Psoas muscle (tissue), 8 donors: Measurements from ENCODE around the gene ARPC1A. TPM values are rescaled to one million over a fixed set of nuclear protein-coding genes. Genes with fewer than 3 reads are reported as not detected.

Source experiments
- ATAC-seq, 4 donors: fragments of 200-7000 bp; cut with Tn5 transposase; one replicate each; pipeline ENCODE4 v1.9.1; 2020; ENCODE audit warnings: moderate library complexity in 3 of 4, mild to moderate bottlenecking in 2 of 4
- DNase-seq, 2 donors: peaks; one replicate each; pipeline ENCODE4 v3.0.0-alpha.2; 2020
- H3K27ac ChIP-seq: fragments of 200-600 bp; one replicate; pipeline ENCODE4 v1.8.0; 2022
- H3K27me3 ChIP-seq, 3 donors: fragments of 200-600 bp in 1 of 3; one replicate each; pipeline versions ENCODE4 v1.6.1 to v1.8.0; 2013 to 2022; ENCODE audit warnings: low read length in 2 of 3, mild to moderate bottlenecking in 2 of 3, moderate library complexity in 1 of 3; ENCODE audit not compliant: insufficient read depth in 3 of 3
- H3K36me3 ChIP-seq, 2 donors: fragments of 200-600 bp in 1 of 2; one replicate each; pipeline versions ENCODE4 v1.6.1 to v1.8.0; 2013 to 2022; ENCODE audit warnings: low read depth in 1 of 2, mild to moderate bottlenecking in 1 of 2, moderate library complexity in 1 of 2; ENCODE audit not compliant: insufficient read depth in 1 of 2
- H3K4me1 ChIP-seq: fragments of 200-600 bp; one replicate; pipeline ENCODE4 v1.8.0; 2022
- H3K4me3 ChIP-seq: fragments of 200-600 bp; one replicate; pipeline ENCODE4 v1.8.0; 2022; ENCODE audit warnings: mild to moderate bottlenecking
- H3K9me3 ChIP-seq: fragments of 200-600 bp; one replicate; pipeline ENCODE4 v1.8.0; 2022
- CTCF ChIP-seq: fragments of 200-600 bp; IDR thresholded peaks from one replicate; pipeline ENCODE4 v1.8.0; 2022; ENCODE audit warnings: antibody characterized with exemption
- whole genome bisulfite sequencing, 3 donors: extraction: QIAGEN DNeasy Blood & Tissue Kit; methylation state at CpG; one replicate each; pipeline versions ENCODE4 v1.1.6 to v1.1.7; 2013; 5-methylcytosine and 5-hydroxymethylcytosine counted together
- intact Hi-C, 2 donors: fragments of 100-400 bp; cut with DNase I; formaldehyde crosslinking; loops; one replicate each; pipeline versions ENCODE4 v1.11.0 to v1.14.2; 2022
- polyA plus RNA-seq, 3 donors: library from polyadenylated mRNA; stranded (reverse); fragments of 200-250 nt; gene quantifications; one replicate each; pipeline ENCODE4 v1.2.3, GENCODE V29; 2013
- total RNA-seq, 4 donors: library from RNA; stranded (reverse); fragmentation: NEBNext Ultra II Directional in 2 of 4; extraction: Animal tissue kit (Norgen Biotek cat#: 25700) in 2 of 4; gene quantifications; one replicate each; pipeline versions ENCODE4 v1.2.1 to v1.2.4, GENCODE V29; 2021 to 2023
- donor health status: healthy with polysubstance abuse.
- donor health status: DM: no; HTN: no; CAD: no; lungs with moderate emphysema.
- donor health status: Bipolar disorder and iron deficiency.
- donor health status: healthy.
- donor health status: DM: yes; HTN: yes; CAD: no.
- donor health status: DM: no; HTN: no; CAD: no.
- donor health status: DM: no; HTN: no; CAD: no.
- donor health status: DM: yes; HTN: yes; CAD: no.

Gene ARPC1A
- total and polyA plus RNA-seq, 7 donors = 38.1 to 114 (median 47.6) TPM

GRCh38 chr7:99402854-99403253, 77.2 kb downstream of the ARPC1A start:
- H3K36me3 ChIP-seq = peaks cover 15 to 74% of the 10 kb centered on the region in 2 donors
- 94 to 95% (median 94%) methylated on average over 2 to 3 of the region's 3 CpGs for whole genome bisulfite sequencing, 3 donors
- TF ChIP-seq CTCF = no peak

GRCh38 chr7:99403764-99404163, 78.1 kb downstream of the ARPC1A start:
- intact Hi-C loops = no loop called here
- Histone ChIP-seq H3K36me3 (peaks cover 13 to 65% of the 10 kb centered on the region in 2 donors), H3K4me1 (peaks cover 23% of the 10 kb centered on the region), H3K4me3 (no peak overlapping the region), H3K27me3 (no peaks in the 10 kb centered on the region), H3K27ac (no peak overlapping the region), H3K9me3 (no peaks in the 10 kb centered on the region)
- TF ChIP-seq CTCF = no peak
- 75 to 86% (median 79%) methylated on average over 5 of the region's 5 CpGs for WGBS, 3 donors
- DNase-seq (no peak), ATAC-seq (no peak)

More at GRCh38 chr7:99402854-99403253, 77.2 kb downstream of the ARPC1A start:
- H3K27me3 ChIP-seq = no peaks in the 10 kb centered on the region
- no peak for DNase-seq
- no peak for ATAC-seq
- no peak overlapping the region for H3K27ac ChIP-seq
- H3K9me3 ChIP-seq = no peaks in the 10 kb centered on the region
- intact Hi-C loops = no loop called here
- no peak overlapping the region for H3K4me3 ChIP-seq
- peaks cover 23% of the 10 kb centered on the region for H3K4me1 ChIP-seq

GRCh38 chr7:99404235-99404976, 78.7 kb downstream of the ARPC1A start:
- WGBS, 3 donors = 66 to 73% (median 71%) methylated on average over 17 to 18 of the region's 18 CpGs
- DNase-seq (no peak), ATAC-seq (no peak)
- Histone ChIP-seq H3K27ac (no peak overlapping the region), H3K4me3 (no peak overlapping the region), H3K36me3 (peaks cover 11 to 59% of the 10 kb centered on the region in 2 donors), H3K4me1 (peaks cover 23% of the 10 kb centered on the region), H3K9me3 (no peaks in the 10 kb centered on the region), H3K27me3 (no peaks in the 10 kb centered on the region)
- TF ChIP-seq CTCF = no peak
- intact Hi-C loops = no loop called here

- H3K27ac ChIP-seq = no peak overlapping the region
- no peaks in the 10 kb centered on the region for H3K27me3 ChIP-seq
- no peaks in the 10 kb centered on the region for H3K9me3 ChIP-seq
- peaks cover 26% of the 10 kb centered on the region for H3K4me1 ChIP-seq
- no peak for ATAC-seq
- TF ChIP-seq CTCF = no peak
- intact Hi-C loops = no loop called here
- WGBS, 3 donors = 90 to 94% (median 93%) methylated on average over 9 to 10 of the region's 10 CpGs
- H3K36me3 ChIP-seq = peaks cover 8 to 55% of the 10 kb centered on the region in 2 donors
- no peak for DNase-seq
- no peak overlapping the region for H3K4me3 ChIP-seq
Observed at GRCh38 chr7:99404977-99405320, 79.3 kb downstream of the ARPC1A start.

- DNase-seq (no peak), ATAC-seq (no peak)
- Histone ChIP-seq H3K27ac (peak overlapping the region; percentile 88), H3K4me3 (peak overlapping the region; percentile 95), H3K27me3 (no peaks in the 10 kb centered on the region), H3K36me3 (peaks cover 5 to 55% of the 10 kb centered on the region in 2 donors), H3K4me1 (peaks cover 29% of the 10 kb centered on the region), H3K9me3 (no peaks in the 10 kb centered on the region)
- intact Hi-C loops = no loop called here
- 49 to 85% (median 53%) methylated on average over 1 of the region's 1 CpG for WGBS, 3 donors
- TF ChIP-seq CTCF = no peak
Observed at GRCh38 chr7:99406557-99406956, 80.9 kb downstream of the ARPC1A start.
